Stomach (tissue), 9 donors: Measurements from ENCODE around the gene UBAP2. TPM values are rescaled to one million over a fixed set of nuclear protein-coding genes. Genes with fewer than 3 reads are reported as not detected.

ENCODE experiments used
- DNase-seq, 2 donors: peaks; one replicate each; pipeline versions ENCODE4 v3.0.0 to v3.0.0-alpha.2; 2013 to 2019
- H3K27ac ChIP-seq, 5 donors: fragments of 200-600 bp in 4 of 5; sonication (generic) in 4 of 5; one replicate each; pipeline ENCODE4 v1.5.1; 2013 to 2019; ENCODE audit warnings: mild to moderate bottlenecking in 1 of 5, moderate library complexity in 1 of 5
- H3K27me3 ChIP-seq, 3 donors: fragments of 200-600 bp; sonication (generic); one replicate each; pipeline ENCODE4 v1.5.1; 2017 to 2019; ENCODE audit warnings: mixed run types in 1 of 3
- H3K36me3 ChIP-seq, 4 donors: fragments of 200-600 bp; sonication (generic); 1 replicate in 3 of 4; 2 replicates in 1 of 4; pipeline ENCODE4 v1.5.1; 2016 to 2019
- H3K4me1 ChIP-seq, 4 donors: fragments of 200-600 bp; sonication (generic); one replicate each; pipeline ENCODE4 v1.5.1; 2016 to 2019
- H3K4me3 ChIP-seq, 4 donors: fragments of 200-600 bp; sonication (generic) in 3 of 4; one replicate each; pipeline ENCODE4 v1.5.1; 2016 to 2019; ENCODE audit warnings: mild to moderate bottlenecking in 1 of 4
- H3K9me3 ChIP-seq, 4 donors: fragments of 200-600 bp; sonication (generic); one replicate each; pipeline ENCODE4 v1.5.1; 2016 to 2019
- CTCF ChIP-seq, 7 experiments: fragments of 450-650 bp in 4 of 7; fragments of 200-600 bp in 3 of 7; sonication (generic) in 3 of 7; IDR thresholded peaks; one replicate each; pipeline ENCODE4 v1.5.1; 2016 to 2019; ENCODE audit warnings: antibody characterized with exemption in 7 of 7, control low read depth in 2 of 7, mild to moderate bottlenecking in 1 of 7
- EP300 ChIP-seq: sonication (generic); formaldehyde crosslinking; IDR thresholded peaks from one replicate; pipeline ENCODE4 v1.6.1; 2017; ENCODE audit warnings: antibody characterized with exemption
- POLR2A ChIP-seq, 4 donors: fragments of 450-650 bp; IDR thresholded peaks; one replicate each; pipeline ENCODE4 v1.6.1; 2016; ENCODE audit warnings: antibody characterized with exemption in 4 of 4, control low read depth in 2 of 4, mild to moderate bottlenecking in 1 of 4, moderate library complexity in 1 of 4
- POLR2AphosphoS5 ChIP-seq, 3 donors: sonication (generic); formaldehyde crosslinking; IDR thresholded peaks; one replicate each; pipeline ENCODE4 v1.6.1; 2016; ENCODE audit warnings: antibody characterized with exemption in 3 of 3
- WGBS, 5 donors: extraction: QIAGEN DNeasy Blood & Tissue Kit in 3 of 5; methylation state at CpG; one replicate each; pipeline versions ENCODE4 v1.1.5 to v1.1.7; 2013 to 2018; 5-methylcytosine and 5-hydroxymethylcytosine counted together
- intact Hi-C: fragments of 100-400 bp; cut with DNase I; formaldehyde crosslinking; loops from one replicate; pipeline ENCODE4 v1.15.1; 2023; ENCODE audit warnings: low total_unique reads
- polyA plus RNA-seq, 3 donors: library from polyadenylated mRNA; stranded (reverse); fragments of 200-250 nt; gene quantifications; one replicate each; pipeline ENCODE4 v1.2.3, GENCODE V29; 2013
- total RNA-seq, 5 donors: library from RNA; depleted of rRNA; stranded (reverse); fragments of >200 nt; gene quantifications; one replicate each; pipeline versions ENCODE4 v1.1.0 to v1.2.3, GENCODE V29; 2014 to 2016
- donor health status: healthy with polysubstance abuse.
- donor health status: Bipolar disorder and iron deficiency.
- donor health status: healthy.

UBAP2 gene
- total and polyA plus RNA-seq, 8 donors, result 7.0 to 82.9 (median 20.2) TPM

GRCh38 chr9:33923998-33924701 is 124.5 kb downstream of the UBAP2 start:
- DNase-seq, result peak; percentile 20 to 60
- Histone ChIP-seq H3K36me3 (peaks cover 52 to 99% (median 97%) of the 10 kb centered on the region in 4 donors), H3K4me1 (peaks cover 0 to 38% (median 20%) of the 10 kb centered on the region in 4 donors), H3K4me3 (no peak overlapping the region), H3K9me3 (no peaks in the 10 kb centered on the region), H3K27me3 (no peaks in the 10 kb centered on the region), H3K27ac (peak overlapping the region in 3 of 5 donors; percentile 30 to 50 (median 41))
- intact Hi-C loops, result no loop called here
- 63 to 69% (median 67%) methylated on average over 14 of the region's 14 CpGs for WGBS, 5 donors
- no peak for TF ChIP-seq EP300
- no peak for TF ChIP-seq POLR2A (IDR thresholded peaks at IDR 0.05)
- no peak for TF ChIP-seq CTCF (IDR thresholded peaks at IDR 0.05)
- TF ChIP-seq POLR2AphosphoS5 (IDR thresholded peaks at IDR 0.05), result no peak

GRCh38 chr9:33923079-33923478 is 125.6 kb downstream of the UBAP2 start:
- Histone ChIP-seq H3K4me3 (no peak overlapping the region), H3K27ac (no peak overlapping the region), H3K36me3 (peaks cover 52 to 99% (median 97%) of the 10 kb centered on the region in 4 donors), H3K27me3 (no peaks in the 10 kb centered on the region), H3K4me1 (peaks cover 0 to 38% (median 20%) of the 10 kb centered on the region in 4 donors), H3K9me3 (no peaks in the 10 kb centered on the region)
- intact Hi-C loops, result no loop called here
- TF ChIP-seq POLR2A (IDR thresholded peaks at IDR 0.05) (no peak), EP300 (no peak), POLR2AphosphoS5 (IDR thresholded peaks at IDR 0.05) (no peak), CTCF (IDR thresholded peaks at IDR 0.05) (no peak)
- DNase-seq, result no peak
- 82 to 93% (median 92%) methylated on average over 4 of the region's 4 CpGs for WGBS, 5 donors

GRCh38 chr9:33921967-33922895 is 126.5 kb downstream of the UBAP2 start:
- Histone ChIP-seq H3K4me1 (peaks cover 0 to 38% (median 20%) of the 10 kb centered on the region in 4 donors), H3K9me3 (no peaks in the 10 kb centered on the region), H3K36me3 (peaks cover 51 to 99% (median 97%) of the 10 kb centered on the region in 4 donors), H3K4me3 (no peak overlapping the region), H3K27ac (no peak overlapping the region), H3K27me3 (no peaks in the 10 kb centered on the region)
- intact Hi-C loops, result no loop called here
- no peak for TF ChIP-seq EP300
- no peak for TF ChIP-seq POLR2A (IDR thresholded peaks at IDR 0.05)
- peak in 3 of 7 experiments; percentile 24 to 59 (median 28) for TF ChIP-seq CTCF (IDR thresholded peaks at IDR 0.05)
- TF ChIP-seq POLR2AphosphoS5 (IDR thresholded peaks at IDR 0.05), result no peak
- WGBS, 5 donors, result 87 to 94% (median 89%) methylated on average over 14 of the region's 14 CpGs
- DNase-seq, result peak in 1 of 2 donors; percentile 53

- intact Hi-C loops, result loop anchor here (10.0 kb wide), 1 partner anchor 55 kb away; no protein-coding TSS in a partner anchor
- peaks cover 44 to 97% (median 87%) of the 10 kb centered on the region in 4 donors for H3K36me3 ChIP-seq
- H3K9me3 ChIP-seq, result no peaks in the 10 kb centered on the region
- DNase-seq, result no peak
- H3K27me3 ChIP-seq, result no peaks in the 10 kb centered on the region
- H3K4me1 ChIP-seq, result peaks cover 0 to 21% (median 11%) of the 10 kb centered on the region in 4 donors
- no peak overlapping the region for H3K4me3 ChIP-seq
- H3K27ac ChIP-seq, result no peak overlapping the region
- no peak for TF ChIP-seq EP300
- TF ChIP-seq CTCF (IDR thresholded peaks at IDR 0.05), result no peak
- no peak for TF ChIP-seq POLR2A (IDR thresholded peaks at IDR 0.05)
- no peak for TF ChIP-seq POLR2AphosphoS5 (IDR thresholded peaks at IDR 0.05)
- 86 to 94% (median 93%) methylated on average over 6 of the region's 6 CpGs for WGBS, 5 donors
These were observed 129.3 kb downstream of the UBAP2 start for GRCh38 chr9:33919276-33919897.
